ENCODE data around the gene C9.
A peak's percentile ranks its signal among the peaks of the same experiment; 100 is the strongest.

Gene C9

DNA sequence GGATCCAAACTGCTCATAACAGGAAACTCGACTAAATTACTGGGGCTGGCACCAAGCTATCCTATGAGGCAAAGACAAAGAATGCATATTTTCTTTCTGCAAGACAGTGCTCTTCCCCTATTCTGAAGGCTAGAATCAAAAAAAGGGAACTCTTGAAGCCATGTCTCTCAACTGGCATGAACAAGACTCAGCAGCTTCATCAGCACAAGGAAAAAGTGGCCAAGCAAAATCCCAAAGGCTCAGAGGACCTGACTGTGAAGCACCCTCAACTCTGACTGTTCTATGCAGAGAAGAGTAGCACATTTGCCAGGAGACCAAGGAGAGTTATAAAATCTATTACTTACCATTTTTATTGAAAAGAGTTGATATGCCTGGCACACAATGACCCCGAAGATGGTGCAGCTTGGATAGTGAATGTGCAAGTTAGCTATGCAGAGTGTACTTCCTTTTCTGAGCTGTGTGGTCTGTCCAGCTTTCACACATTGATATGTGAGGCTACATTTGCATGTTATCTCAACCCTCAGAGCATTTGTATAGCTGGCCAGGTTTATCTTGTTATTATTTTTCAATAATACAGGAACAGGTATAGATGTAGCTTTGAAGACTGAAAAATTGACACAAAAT lies 94.0 kb downstream of the C9 start:
- peak; percentile 66 for DNase-seq (ENCODE audit: low read depth)
- TF ChIP-seq, protein P1, sequence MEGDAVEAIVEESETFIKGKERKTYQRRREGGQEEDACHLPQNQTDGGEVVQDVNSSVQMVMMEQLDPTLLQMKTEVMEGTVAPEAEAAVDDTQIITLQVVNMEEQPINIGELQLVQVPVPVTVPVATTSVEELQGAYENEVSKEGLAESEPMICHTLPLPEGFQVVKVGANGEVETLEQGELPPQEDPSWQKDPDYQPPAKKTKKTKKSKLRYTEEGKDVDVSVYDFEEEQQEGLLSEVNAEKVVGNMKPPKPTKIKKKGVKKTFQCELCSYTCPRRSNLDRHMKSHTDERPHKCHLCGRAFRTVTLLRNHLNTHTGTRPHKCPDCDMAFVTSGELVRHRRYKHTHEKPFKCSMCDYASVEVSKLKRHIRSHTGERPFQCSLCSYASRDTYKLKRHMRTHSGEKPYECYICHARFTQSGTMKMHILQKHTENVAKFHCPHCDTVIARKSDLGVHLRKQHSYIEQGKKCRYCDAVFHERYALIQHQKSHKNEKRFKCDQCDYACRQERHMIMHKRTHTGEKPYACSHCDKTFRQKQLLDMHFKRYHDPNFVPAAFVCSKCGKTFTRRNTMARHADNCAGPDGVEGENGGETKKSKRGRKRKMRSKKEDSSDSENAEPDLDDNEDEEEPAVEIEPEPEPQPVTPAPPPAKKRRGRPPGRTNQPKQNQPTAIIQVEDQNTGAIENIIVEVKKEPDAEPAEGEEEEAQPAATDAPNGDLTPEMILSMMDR (IDR thresholded peaks at IDR 0.05; ENCODE audit: insufficient read depth, low read depth, low read length, missing control alignments) = no peak
- peak overlapping the region; percentile 36; the same call in 1 of the 2 replicates for H3K4me3 ChIP-seq (ENCODE audit: low read depth, low read length)

DNA sequence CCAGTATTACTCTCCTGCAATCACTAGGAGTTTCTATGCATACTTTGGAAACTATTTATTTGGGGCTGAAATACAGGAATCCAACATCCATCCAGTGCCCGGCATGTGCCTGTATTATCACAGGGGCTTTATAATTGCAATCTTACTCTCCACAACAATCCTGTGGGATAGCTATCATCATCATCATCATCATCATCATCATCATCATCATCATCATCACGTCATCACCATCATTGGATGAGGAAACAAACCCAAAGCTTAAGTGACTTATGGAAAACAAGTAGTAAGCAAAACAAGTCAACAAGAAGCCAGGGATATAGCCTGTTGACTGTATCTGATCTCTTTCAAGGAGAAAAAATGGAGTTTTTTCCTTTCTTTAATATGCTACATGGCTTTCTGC lies 97.1 kb downstream of the C9 start:
- TF ChIP-seq, protein P1 (IDR thresholded peaks at IDR 0.05; ENCODE audit: insufficient read depth, low read depth, low read length, missing control alignments) = no peak
- DNase-seq (ENCODE audit: low read depth) = no peak
- H3K4me3 ChIP-seq (ENCODE audit: low read depth, low read length) = no peak overlapping the region

DNA sequence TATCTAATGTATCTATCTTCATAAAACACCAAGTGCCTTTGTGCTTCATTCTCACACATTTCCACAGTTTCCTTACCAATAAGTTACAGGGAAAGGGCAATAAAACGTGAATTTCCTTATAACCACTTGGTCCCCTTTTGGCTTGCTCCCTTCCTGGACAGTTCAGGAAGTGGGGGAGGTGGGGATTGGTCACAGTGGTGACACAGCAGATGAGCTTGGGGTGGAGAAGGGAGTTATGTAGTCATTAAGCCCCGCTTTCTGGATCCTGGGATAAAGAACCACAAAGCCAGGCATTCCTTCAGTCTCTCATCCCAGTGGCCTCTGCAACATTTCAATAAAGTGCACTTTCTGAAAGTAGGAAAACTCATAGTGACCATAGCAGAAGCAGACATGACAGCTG lies 97.9 kb downstream of the C9 start:
- H3K4me3 ChIP-seq (ENCODE audit: low read depth, low read length) = no peak overlapping the region
- DNase-seq (ENCODE audit: low read depth) = no peak
- TF ChIP-seq, protein P1 (IDR thresholded peaks at IDR 0.05; ENCODE audit: insufficient read depth, low read depth, low read length, missing control alignments) = no peak

DNA sequence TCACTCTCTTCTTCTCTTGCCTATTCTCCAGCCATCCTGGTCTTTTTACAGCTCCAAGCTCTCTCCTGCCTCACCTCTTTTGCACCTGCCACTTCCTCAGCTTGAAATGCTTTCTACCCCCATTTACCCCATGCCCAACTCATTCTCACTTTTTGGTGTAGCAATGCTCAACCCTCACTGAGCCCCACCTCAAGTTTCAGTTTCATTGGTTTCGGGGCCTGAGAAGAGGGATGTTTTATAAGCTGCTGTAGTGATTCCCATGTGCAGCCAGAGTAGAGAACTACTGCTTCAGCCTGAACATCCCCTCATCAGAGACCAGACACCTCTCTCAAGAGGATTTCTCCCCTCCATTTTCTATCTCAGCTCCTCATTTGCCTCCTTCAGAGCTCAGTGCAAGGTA lies 99.8 kb downstream of the C9 start:
- DNase-seq (ENCODE audit: low read depth) = peak; percentile 80
- no peak overlapping the region for H3K4me3 ChIP-seq (ENCODE audit: low read depth, low read length)
- TF ChIP-seq, protein P1 (IDR thresholded peaks at IDR 0.05; ENCODE audit: insufficient read depth, low read depth, low read length, missing control alignments) = no peak

DNA sequence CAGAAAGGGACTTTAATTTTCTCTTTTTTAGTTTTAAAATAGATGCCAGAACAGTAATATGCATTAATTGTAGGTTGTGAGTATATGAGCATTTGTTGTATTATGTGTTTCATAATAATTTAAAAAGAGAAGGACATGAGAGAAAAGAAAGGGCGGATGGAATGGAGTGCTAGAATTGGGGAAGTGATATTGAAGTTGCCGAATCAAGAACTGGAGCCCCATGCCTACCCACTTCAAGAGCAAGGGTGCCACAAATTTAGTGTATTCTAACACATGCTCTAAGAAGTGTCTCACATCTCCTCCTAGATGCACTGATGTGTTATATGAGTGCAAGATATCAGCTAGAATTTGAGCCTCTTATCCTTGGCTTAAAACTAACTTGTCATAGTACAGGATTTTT lies 101.3 kb downstream of the C9 start:
- no peak overlapping the region for H3K4me3 ChIP-seq (ENCODE audit: low read depth, low read length)
- no peak for DNase-seq (ENCODE audit: low read depth)
- TF ChIP-seq, protein P1 (IDR thresholded peaks at IDR 0.05; ENCODE audit: insufficient read depth, low read depth, low read length, missing control alignments) = no peak

DNA sequence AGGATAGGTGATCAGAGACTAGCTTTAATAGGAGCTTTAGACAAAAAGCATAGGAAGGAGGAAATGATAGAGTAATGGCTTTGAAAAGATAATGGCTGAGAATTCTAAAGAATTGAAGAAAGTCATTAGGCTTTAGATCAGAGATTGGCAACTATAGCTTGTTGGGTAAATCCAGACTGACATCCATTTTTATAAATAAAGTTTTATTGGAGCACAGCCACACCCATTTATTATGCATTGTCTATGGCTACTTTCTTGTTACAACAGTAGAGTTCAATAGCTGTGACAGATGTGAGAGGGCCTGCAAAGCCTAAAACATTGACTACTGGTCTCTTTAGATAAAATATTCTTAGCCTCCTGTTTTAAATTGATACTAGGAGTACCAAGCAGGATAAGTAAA lies 104.2 kb downstream of the C9 start:
- no peak for DNase-seq (ENCODE audit: low read depth)
- TF ChIP-seq, protein P1 (IDR thresholded peaks at IDR 0.05; ENCODE audit: insufficient read depth, low read depth, low read length, missing control alignments) = no peak
- H3K4me3 ChIP-seq (ENCODE audit: low read depth, low read length) = no peak overlapping the region

DNA sequence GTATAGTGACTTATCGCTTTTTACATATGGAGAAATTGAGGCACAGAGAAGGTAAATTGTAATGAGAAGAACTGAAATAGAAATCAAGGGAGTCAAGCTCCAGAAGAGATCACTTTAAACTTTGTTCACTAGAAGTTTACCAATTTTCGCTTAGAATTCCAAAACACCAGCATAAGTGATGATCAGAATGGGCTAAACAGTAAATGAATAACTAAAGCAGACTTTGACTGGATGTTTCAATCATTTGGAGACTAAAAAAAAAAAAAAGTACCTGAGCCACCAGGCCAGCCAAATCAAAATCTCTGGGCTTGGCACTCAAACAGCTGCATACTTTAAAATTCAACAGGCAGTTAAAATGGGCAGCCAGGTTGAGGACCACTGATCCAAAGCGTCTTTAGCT lies 106.7 kb downstream of the C9 start:
- TF ChIP-seq, protein P1 (IDR thresholded peaks at IDR 0.05; ENCODE audit: insufficient read depth, low read depth, low read length, missing control alignments) = no peak
- no peak overlapping the region for H3K4me3 ChIP-seq (ENCODE audit: low read depth, low read length)
- no peak for DNase-seq (ENCODE audit: low read depth)

Data from GM12865 (cell line).